Testis (tissue), 3 donors: ENCODE data around the gene CNBD2. TPM values are rescaled to one million over a fixed set of nuclear protein-coding genes. Genes with fewer than 3 reads are reported as not detected.
"Not testable (repeated sequence)": the region's sequence is repeated elsewhere in the genome, so short reads cannot be mapped to it uniquely, and the experiment has no call there.

Experiments used
- DNase-seq: peaks from one replicate; pipeline ENCODE4 v3.0.0-alpha.2; 2019
- H3K27ac ChIP-seq, 2 donors: fragments of 200-600 bp; sonication (generic); one replicate each; pipeline ENCODE4 v1.5.1; 2019
- H3K27me3 ChIP-seq: fragments of 200-600 bp; sonication (generic); one replicate; pipeline ENCODE4 v1.5.1; 2019
- H3K36me3 ChIP-seq: fragments of 200-600 bp; sonication (generic); one replicate; pipeline ENCODE4 v1.5.1; 2017; ENCODE audit warnings: low read depth; ENCODE audit errors: missing control alignments
- H3K4me1 ChIP-seq: fragments of 200-600 bp; sonication (generic); one replicate; pipeline ENCODE4 v1.5.1; 2019
- H3K4me3 ChIP-seq, 2 donors: fragments of 200-600 bp; sonication (generic); one replicate each; pipeline ENCODE4 v1.5.1; 2017 to 2019
- H3K9me3 ChIP-seq: fragments of 200-600 bp; sonication (generic); one replicate; pipeline ENCODE4 v1.5.1; 2017
- POLR2A ChIP-seq: fragments of 450-650 bp; IDR thresholded peaks from one replicate; pipeline ENCODE4 v1.6.1; 2017; ENCODE audit warnings: antibody characterized with exemption, mild to moderate bottlenecking, moderate library complexity
- WGBS, 2 donors: methylation state at CpG; one replicate each; pipeline ENCODE4 v1.1.5; 2018; 5-methylcytosine and 5-hydroxymethylcytosine counted together
- intact Hi-C: fragments of 100-400 bp; cut with DNase I; formaldehyde crosslinking; loops from one replicate; pipeline ENCODE4 v1.15.1; 2023; ENCODE audit warnings: low total_unique reads
- polyA plus RNA-seq: library from polyadenylated mRNA; stranded (reverse); fragments of 350-450 nt; fragmentation: Illumina TruSeq; extraction: RNeasy Lipid Tissue Mini Kit (QIAGEN cat#74804); gene quantifications from one replicate; pipeline ENCODE4 v1.2.3, GENCODE V29; 2014; ENCODE audit warnings: low read depth, low replicate concordance; ENCODE audit not compliant: insufficient read depth
- small RNA-seq, 2 donors: library from RNA; depleted of rRNA; stranded (forward); fragments of <200 nt; gene quantifications; one replicate each; pipeline ENCODE3, GENCODE V24; 2016
- total RNA-seq, 2 donors: library from RNA; depleted of rRNA; stranded (reverse); fragments of >200 nt; gene quantifications; one replicate each; pipeline ENCODE4 v1.2.3, GENCODE V29; 2016
- TF ChIP-seq, protein P1 (sequence below), 3 experiments: fragments of 450-650 bp in 2 of 3; fragments of 200-600 bp in 1 of 3; sonication (generic) in 1 of 3; IDR thresholded peaks; one replicate each; pipeline ENCODE4 v1.5.1; 2016 to 2019; ENCODE audit warnings: antibody characterized with exemption in 3 of 3, mild to moderate bottlenecking in 2 of 3, moderate library complexity in 1 of 3

Gene CNBD2
- total and polyA plus RNA-seq, 3 donors from 2014 or later: 19.7 to 46.6 (median 28.3) TPM

DNA sequence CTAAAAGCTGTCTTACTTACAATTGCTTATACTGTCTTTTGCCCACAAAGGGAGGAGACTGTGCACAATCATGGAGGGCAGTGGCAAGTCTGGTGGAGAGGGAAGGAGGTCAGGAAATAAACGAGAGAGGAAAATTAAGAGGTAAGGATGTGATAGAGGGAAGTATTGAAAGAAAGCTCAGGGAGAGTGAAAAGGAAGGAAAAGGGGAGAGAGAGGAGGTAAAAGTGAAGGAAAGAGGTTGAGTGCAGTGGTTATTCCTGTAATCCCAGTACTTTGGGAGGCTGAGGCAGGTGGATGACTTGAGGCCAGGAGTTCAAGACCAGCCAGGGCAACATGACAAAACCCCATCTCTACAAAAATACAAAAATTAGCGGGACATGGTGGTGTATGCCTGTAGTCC is 103.5 kb downstream of the CNBD2 start:
- WGBS, 2 donors: 84 to 88% methylated on average over 2 of the region's 2 CpGs
- Histone ChIP-seq H3K4me1 (no peaks in the 10 kb centered on the region), H3K27ac (no peak overlapping the region), H3K4me3 (no peak overlapping the region), H3K36me3 (no peaks in the 10 kb centered on the region), H3K9me3 (no peaks in the 10 kb centered on the region), H3K27me3 (no peaks in the 10 kb centered on the region)
- DNase-seq: no peak
- no peak for TF ChIP-seq POLR2A
- TF ChIP-seq, protein P1, sequence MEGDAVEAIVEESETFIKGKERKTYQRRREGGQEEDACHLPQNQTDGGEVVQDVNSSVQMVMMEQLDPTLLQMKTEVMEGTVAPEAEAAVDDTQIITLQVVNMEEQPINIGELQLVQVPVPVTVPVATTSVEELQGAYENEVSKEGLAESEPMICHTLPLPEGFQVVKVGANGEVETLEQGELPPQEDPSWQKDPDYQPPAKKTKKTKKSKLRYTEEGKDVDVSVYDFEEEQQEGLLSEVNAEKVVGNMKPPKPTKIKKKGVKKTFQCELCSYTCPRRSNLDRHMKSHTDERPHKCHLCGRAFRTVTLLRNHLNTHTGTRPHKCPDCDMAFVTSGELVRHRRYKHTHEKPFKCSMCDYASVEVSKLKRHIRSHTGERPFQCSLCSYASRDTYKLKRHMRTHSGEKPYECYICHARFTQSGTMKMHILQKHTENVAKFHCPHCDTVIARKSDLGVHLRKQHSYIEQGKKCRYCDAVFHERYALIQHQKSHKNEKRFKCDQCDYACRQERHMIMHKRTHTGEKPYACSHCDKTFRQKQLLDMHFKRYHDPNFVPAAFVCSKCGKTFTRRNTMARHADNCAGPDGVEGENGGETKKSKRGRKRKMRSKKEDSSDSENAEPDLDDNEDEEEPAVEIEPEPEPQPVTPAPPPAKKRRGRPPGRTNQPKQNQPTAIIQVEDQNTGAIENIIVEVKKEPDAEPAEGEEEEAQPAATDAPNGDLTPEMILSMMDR (IDR thresholded peaks at IDR 0.05): no peak
- intact Hi-C loops: no loop called here

DNA sequence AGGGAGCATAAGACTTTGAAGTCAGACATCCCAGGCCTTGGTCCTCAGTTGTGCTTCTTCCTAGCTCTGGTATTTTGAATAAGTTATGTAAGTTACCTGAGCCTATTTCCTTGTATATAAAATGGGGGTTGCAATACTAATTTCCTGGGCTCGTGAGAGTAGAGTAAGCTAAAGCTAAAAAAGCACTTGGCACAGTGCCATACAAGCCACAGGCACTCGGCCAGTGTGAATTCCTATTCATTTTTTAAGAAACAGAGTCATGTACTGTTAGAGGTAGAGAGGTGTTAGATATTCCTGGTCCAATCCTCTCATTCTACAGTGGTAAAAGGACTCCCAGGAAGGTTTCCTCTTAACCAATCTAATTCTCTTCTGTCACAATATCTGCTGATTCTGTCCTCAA is 106.6 kb downstream of the CNBD2 start:
- no peak for DNase-seq
- Histone ChIP-seq H3K4me3 (no peak overlapping the region), H3K27me3 (no peaks in the 10 kb centered on the region), H3K36me3 (no peaks in the 10 kb centered on the region), H3K27ac (no peak overlapping the region), H3K4me1 (no peaks in the 10 kb centered on the region), H3K9me3 (no peaks in the 10 kb centered on the region)
- intact Hi-C loops: no loop called here
- TF ChIP-seq, protein P1 (IDR thresholded peaks at IDR 0.05): no peak
- TF ChIP-seq POLR2A: no peak
- WGBS, 2 donors: 35 to 36% methylated on average over 2 of the region's 2 CpGs

DNA sequence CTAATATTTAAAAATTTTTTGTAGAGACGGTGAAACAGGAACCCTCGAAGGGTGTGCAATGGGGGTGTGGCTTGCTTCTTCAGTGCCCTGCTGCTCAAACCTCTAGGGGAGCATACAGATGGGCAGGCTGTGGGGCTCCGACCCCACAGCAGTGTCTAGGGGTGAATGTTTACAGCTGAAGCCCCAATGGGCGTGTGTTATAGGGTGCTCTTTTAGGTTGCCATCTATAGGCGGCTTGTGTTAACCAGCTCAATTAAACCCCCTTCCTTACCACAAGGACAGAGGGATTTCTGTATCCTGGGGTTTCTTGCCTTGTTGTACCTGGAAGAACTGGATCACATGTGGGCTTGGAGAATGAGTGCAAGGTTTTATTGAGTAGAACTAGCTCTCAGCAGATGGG is 109.4 kb downstream of the CNBD2 start:
- H3K9me3 ChIP-seq, H3K36me3 ChIP-seq, DNase-seq, H3K4me1 ChIP-seq, H3K4me3 ChIP-seq, H3K27me3 ChIP-seq, H3K27ac ChIP-seq, intact Hi-C loops: not testable (repeated sequence)
- WGBS, 2 donors: 74 to 78% methylated on average over 5 of the region's 5 CpGs

DNA sequence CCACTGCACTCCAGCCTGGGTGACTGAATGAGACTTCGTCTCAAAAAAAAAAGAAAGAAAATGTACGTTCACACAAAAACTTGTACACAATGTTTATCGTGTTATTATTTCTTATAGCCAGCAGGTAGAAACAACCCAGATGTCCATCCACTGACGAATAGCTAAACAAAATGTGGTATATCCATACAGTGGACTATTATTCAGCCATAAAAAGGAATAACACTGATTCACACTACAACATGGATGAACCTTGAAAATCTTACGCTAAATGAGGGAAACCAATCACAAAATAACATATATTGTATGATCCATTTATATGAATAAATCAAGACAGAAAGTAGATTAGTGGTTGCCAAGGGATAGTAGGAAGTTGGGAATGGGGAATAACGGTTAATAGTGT is 111.1 kb downstream of the CNBD2 start:
- DNase-seq: no peak
- Histone ChIP-seq H3K4me1 (no peaks in the 10 kb centered on the region), H3K4me3 (no peak overlapping the region), H3K27me3 (no peaks in the 10 kb centered on the region), H3K9me3 (no peaks in the 10 kb centered on the region), H3K27ac (no peak overlapping the region), H3K36me3 (no peaks in the 10 kb centered on the region)
- intact Hi-C loops: no loop called here
- 92 to 95% methylated on average over 6 of the region's 6 CpGs for WGBS, 2 donors
- TF ChIP-seq, protein P1 (IDR thresholded peaks at IDR 0.05): no peak
- no peak for TF ChIP-seq POLR2A

DNA sequence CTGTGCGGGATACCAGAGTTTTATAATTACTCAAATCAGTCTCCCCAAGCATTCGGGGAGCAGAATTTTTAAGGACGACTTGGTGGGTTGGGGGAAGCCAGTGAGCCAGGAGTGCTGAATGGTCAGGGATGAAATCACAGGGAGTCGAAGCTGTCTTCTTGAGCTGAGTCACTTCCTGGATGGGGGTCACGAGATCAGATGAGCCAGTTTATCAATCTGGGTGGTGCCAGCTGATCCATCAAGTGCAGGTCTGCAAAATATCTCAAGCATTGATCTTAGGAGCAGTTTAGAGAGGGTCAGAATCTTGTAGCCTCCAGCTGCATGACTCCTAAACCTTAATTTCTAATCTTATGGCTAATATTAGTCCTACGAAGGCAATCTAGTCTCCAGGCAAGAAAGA is 111.6 kb downstream of the CNBD2 start:
- intact Hi-C loops, H3K9me3 ChIP-seq, H3K27me3 ChIP-seq, H3K36me3 ChIP-seq, H3K4me1 ChIP-seq, H3K4me3 ChIP-seq, DNase-seq, H3K27ac ChIP-seq: not testable (repeated sequence)
- WGBS, 2 donors: 78 to 80% methylated on average over 6 of the region's 6 CpGs

Small RNA genes lying within 50 kb of the gene (small RNA-seq; reads per million reads assigned to genes)
- gene RNU6-937P: 0 to 0.09 reads per million in 2 donors

Other genes starting within 250 kb of the CNBD2 start
- 100 to 1,000 TPM; 273 to 278 TPM for gene RBM39, start 226.3 kb upstream of the CNBD2 start, total RNA-seq
- 116 TPM for gene RBM39, start 226.3 kb upstream of the CNBD2 start, polyA plus RNA-seq
- gene PHF20, start 196.6 kb upstream of the CNBD2 start, total RNA-seq: 100 to 1,000 TPM in 1 of 2 donors, 10 to 100 TPM in 1; 59.8 to 108 TPM
- gene PHF20, start 196.6 kb upstream of the CNBD2 start, polyA plus RNA-seq: 76.1 TPM
- gene SCAND1, start 14.1 kb upstream of the CNBD2 start, total RNA-seq: 100 to 1,000 TPM; 120 to 136 TPM
- 45.4 TPM for gene SCAND1, start 14.1 kb upstream of the CNBD2 start, polyA plus RNA-seq
- gene EPB41L1, start 186.2 kb downstream of the CNBD2 start, total RNA-seq: 10 to 100 TPM; 63.7 to 65.3 TPM
- gene EPB41L1, start 186.2 kb downstream of the CNBD2 start, polyA plus RNA-seq: 49.8 TPM